ENCODE measurements around the gene SEC23B. TPM values are rescaled to one million over a fixed set of nuclear protein-coding genes. Genes with fewer than 3 reads are reported as not detected.
A peak's percentile ranks its signal among the peaks of the same experiment; 100 is the strongest.

Gene SEC23B
- total RNA-seq, result 10 to 100 TPM; 14.1 to 21.0 (median 18.7) TPM

GRCh38 chr20:18507218-18508191 is at the start of gene SEC23B:
TSS of gene SEC23B (plus strand) at chr20:18507940. CDS start at chr20:18510836, 2,896 bp downstream.
- peaks cover 14 to 20% (median 18%) of the 10 kb centered on the region in 4 donors for H3K4me1 ChIP-seq
- H3K27me3 ChIP-seq, result peaks cover 0 to 24% (median 0%) of the 10 kb centered on the region in 4 donors
- H3K4me3 ChIP-seq, result peak within 1 kb of the TSS; percentile 69 to 89 (median 84)
- peak within 1 kb of the TSS; percentile 89 to 96 (median 96) for H3K27ac ChIP-seq (replicated peaks in 1 of 4)
- WGBS, result 0% methylated on average over 51 of the region's 69 CpGs
- peak; percentile 99 for DNase-seq (ENCODE audit: extremely low spot score)
- H3K36me3 ChIP-seq, result peaks cover 0 to 26% (median 13%) of the 10 kb centered on the region in 4 donors
- peak; percentile 38 for TF ChIP-seq POLR2A (IDR thresholded peaks at IDR 0.05; ENCODE audit: low read depth)
- TF ChIP-seq POLR2AphosphoS5 (IDR thresholded peaks at IDR 0.05), result peak; percentile 91 to 96
- TF ChIP-seq EP300 (IDR thresholded peaks at IDR 0.05), result no peak
- TF ChIP-seq CTCF (IDR thresholded peaks at IDR 0.05), result no peak
- no peaks in the 10 kb centered on the region for H3K9me3 ChIP-seq
- intact Hi-C loops (cut with DNase I), result loop anchor here (5.0 kb wide), 2 partner anchors 40 to 60 kb away; partner anchors contain the start of genes DZANK1, POLR3F and SMIM26

- no peak for TF ChIP-seq POLR2AphosphoS5 (IDR thresholded peaks at IDR 0.05)
- TF ChIP-seq CTCF (IDR thresholded peaks at IDR 0.05), result no peak
- no peak for TF ChIP-seq EP300 (IDR thresholded peaks at IDR 0.05)
- TF ChIP-seq POLR2A (IDR thresholded peaks at IDR 0.05; ENCODE audit: low read depth), result no peak
- peaks cover 14 to 28% (median 20%) of the 10 kb centered on the region in 4 donors for H3K4me1 ChIP-seq
- no peak overlapping the region for H3K27ac ChIP-seq (replicated peaks in 1 of 4)
- intact Hi-C loops (cut with DNase I), result loop anchor here (5.0 kb wide), 1 partner anchor 42 kb away; the partner anchor contains the start of gene SEC23B
- 54% methylated on average over 6 of the region's 6 CpGs for WGBS
- peaks cover 0 to 11% (median 3%) of the 10 kb centered on the region in 4 donors for H3K36me3 ChIP-seq
- H3K4me3 ChIP-seq, result no peak overlapping the region
- H3K9me3 ChIP-seq, result no peaks in the 10 kb centered on the region
- DNase-seq (ENCODE audit: extremely low spot score), result no peak
- H3K27me3 ChIP-seq, result no peaks in the 10 kb centered on the region
These were observed 42.1 kb upstream of the SEC23B start for GRCh38 chr20:18465536-18466200.

GRCh38 chr20:18466574-18466893 is 41.2 kb upstream of the SEC23B start:
- Histone ChIP-seq H3K9me3 (no peaks in the 10 kb centered on the region), H3K27me3 (no peaks in the 10 kb centered on the region), H3K4me1 (peaks cover 14 to 28% (median 20%) of the 10 kb centered on the region in 4 donors), H3K27ac (replicated peaks in 1 of 4) (peak overlapping the region; percentile 73 to 82 (median 80)), H3K4me3 (peak overlapping the region; percentile 68 to 90 (median 81)), H3K36me3 (peaks cover 0 to 20% (median 11%) of the 10 kb centered on the region in 4 donors)
- TF ChIP-seq POLR2AphosphoS5 (IDR thresholded peaks at IDR 0.05), result no peak
- TF ChIP-seq POLR2A (IDR thresholded peaks at IDR 0.05; ENCODE audit: low read depth), result no peak
- no peak for TF ChIP-seq CTCF (IDR thresholded peaks at IDR 0.05)
- no peak for TF ChIP-seq EP300 (IDR thresholded peaks at IDR 0.05)
- no peak for DNase-seq (ENCODE audit: extremely low spot score)
- intact Hi-C loops (cut with DNase I), result loop anchor here (5.0 kb wide), 1 partner anchor 41 kb away; the partner anchor contains the start of gene SEC23B
- WGBS, result 3% methylated on average over 9 of the region's 15 CpGs

- Histone ChIP-seq H3K4me1 (peaks cover 14 to 28% (median 20%) of the 10 kb centered on the region in 4 donors), H3K36me3 (peaks cover 0 to 25% (median 13%) of the 10 kb centered on the region in 4 donors), H3K27me3 (no peaks in the 10 kb centered on the region), H3K4me3 (peak within 1 kb of the TSS; percentile 68 to 90 (median 81)), H3K9me3 (no peaks in the 10 kb centered on the region), H3K27ac (replicated peaks in 1 of 4) (peak within 1 kb of the TSS; percentile 73 to 82 (median 80))
- TF ChIP-seq POLR2A (IDR thresholded peaks at IDR 0.05; ENCODE audit: low read depth) (no peak), CTCF (IDR thresholded peaks at IDR 0.05) (peak in 1 of 3 experiments; percentile 24), EP300 (IDR thresholded peaks at IDR 0.05) (no peak), POLR2AphosphoS5 (IDR thresholded peaks at IDR 0.05) (peak; percentile 81 to 83)
- WGBS, result 0% methylated on average over 26 of the region's 57 CpGs
- intact Hi-C loops (cut with DNase I), result loop anchor here (5.0 kb wide), 1 partner anchor 40 kb away; the partner anchor contains the start of gene SEC23B
- peak; percentile 98 for DNase-seq (ENCODE audit: extremely low spot score)
These were observed 40.6 kb upstream of the SEC23B start, which contains the start of the genes DZANK1 and POLR3F for GRCh38 chr20:18466894-18467730. TSS of gene DZANK1 (minus strand) at chr20:18467030. CDS start at chr20:18465358, 1,672 bp downstream. TSS of gene POLR3F (plus strand) at chr20:18467390. CDS start at chr20:18467507, 117 bp downstream.

Data from esophagus muscularis mucosa (tissue), 4 donors.